Erythroblast (primary cell): ENCODE data around the gene NAPG.

Experiments used
- DNase-seq, 2 experiments: peaks; one replicate each; lab custom pipeline; 2025; lab: John Stamatoyannopoulos, UW
- GATA1 ChIP-seq: IDR thresholded peaks from 2 replicates; pipeline ENCODE4 v1.6.1; 2011; ENCODE audit warnings: low read depth, mild to moderate bottlenecking, control low read depth, low read length, moderate library complexity
- POLR2A ChIP-seq: IDR thresholded peaks from 2 replicates; pipeline ENCODE4 v1.6.1; 2011; ENCODE audit warnings: mild to moderate bottlenecking, low read length

NAPG gene

GRCh38 chr18:10525697-10526560 lies at the start of gene NAPG:
TSS of gene NAPG (plus strand) at chr18:10526027. CDS start at chr18:10526103, 76 bp downstream.
- TF ChIP-seq GATA1, result no peak
- peak; percentile 69 for TF ChIP-seq POLR2A
- peak; percentile 97 to 98 for DNase-seq

GRCh38 chr18:10476338-10476791 lies 49.5 kb upstream of the NAPG start:
- TF ChIP-seq GATA1 (no peak), POLR2A (no peak)
- no peak for DNase-seq

- DNase-seq, result no peak
- no peak for TF ChIP-seq GATA1
- TF ChIP-seq POLR2A, result no peak
These were observed 48.5 kb upstream of the NAPG start for GRCh38 chr18:10477121-10477862.

GRCh38 chr18:10477863-10478260 lies 48.0 kb upstream of the NAPG start:
- no peak for DNase-seq
- no peak for TF ChIP-seq POLR2A
- TF ChIP-seq GATA1, result no peak

GRCh38 chr18:10481831-10482230 lies 44.0 kb upstream of the NAPG start:
- TF ChIP-seq POLR2A (no peak), GATA1 (no peak)
- DNase-seq, result no peak

- no peak for DNase-seq
- no peak for TF ChIP-seq GATA1
- TF ChIP-seq POLR2A, result no peak
These were observed 43.4 kb upstream of the NAPG start for GRCh38 chr18:10482363-10482984.

GRCh38 chr18:10482985-10483949 lies 42.6 kb upstream of the NAPG start:
- DNase-seq, result no peak
- no peak for TF ChIP-seq GATA1
- TF ChIP-seq POLR2A, result no peak

- no peak for DNase-seq
- TF ChIP-seq POLR2A, result no peak
- TF ChIP-seq GATA1, result no peak
These were observed 40.4 kb upstream of the NAPG start for GRCh38 chr18:10485475-10485874.

GRCh38 chr18:10486362-10486761 lies 39.5 kb upstream of the NAPG start:
- DNase-seq, result no peak
- no peak for TF ChIP-seq GATA1
- no peak for TF ChIP-seq POLR2A

GRCh38 chr18:10487154-10487553 lies 38.7 kb upstream of the NAPG start:
- no peak for DNase-seq
- TF ChIP-seq GATA1, result no peak
- TF ChIP-seq POLR2A, result no peak

- no peak for DNase-seq
- TF ChIP-seq POLR2A, result no peak
- TF ChIP-seq GATA1, result no peak
These were observed 37.8 kb upstream of the NAPG start for GRCh38 chr18:10488017-10488416.

GRCh38 chr18:10490401-10491165 lies 35.2 kb upstream of the NAPG start:
- DNase-seq, result peak; percentile 24 to 28

More at GRCh38 chr18:10490401-10491165, 35.2 kb upstream of the NAPG start:
- no peak for TF ChIP-seq GATA1
